MM.1S (cell line): ENCODE results near the gene NPAS4.

Experiments used
- DNase-seq: peaks from one replicate; pipeline ENCODE4 v3.0.0-alpha.2; 2015
- H2AFZ ChIP-seq: fragments of 300-600 bp; sonication (generic); 2 replicates; pipeline ENCODE4 v1.6.0; 2016; ENCODE audit warnings: antibody characterized with exemption, low read length
- H3F3A ChIP-seq: fragments of 300-600 bp; sonication (generic); 2 replicates; pipeline ENCODE4 v1.6.1; 2016; ENCODE audit warnings: mild to moderate bottlenecking, antibody characterized with exemption, low read length, moderate library complexity, mixed read lengths; ENCODE audit not compliant: insufficient read depth
- H3K27ac ChIP-seq: fragments of 300-600 bp; sonication (generic); 2 replicates; pipeline ENCODE4 v1.5.1; 2016; ENCODE audit warnings: mild to moderate bottlenecking, low read length
- H3K27me3 ChIP-seq: fragments of 300-600 bp; sonication (generic); replicated peaks from 2 replicates; pipeline ENCODE4 v1.6.0; 2016; ENCODE audit warnings: low read length; ENCODE audit not compliant: insufficient read depth
- H3K36me3 ChIP-seq: fragments of 300-600 bp; sonication (generic); replicated peaks from 2 replicates; pipeline ENCODE4 v1.6.1; 2016; ENCODE audit warnings: mild to moderate bottlenecking, low read length, mixed read lengths; ENCODE audit not compliant: insufficient read depth
- H3K4me1 ChIP-seq: fragments of 300-600 bp; sonication (generic); 2 replicates; pipeline ENCODE4 v1.6.1; 2016; ENCODE audit warnings: low read length, mixed read lengths
- H3K4me2 ChIP-seq: fragments of 300-600 bp; sonication (generic); 2 replicates; pipeline ENCODE4 v1.6.0; 2016; ENCODE audit warnings: low read depth, low read length
- H3K4me3 ChIP-seq: fragments of 300-600 bp; sonication (generic); 2 replicates; pipeline ENCODE4 v1.5.1; 2016; ENCODE audit warnings: low read length, mixed read lengths
- H3K79me2 ChIP-seq: fragments of 300-600 bp; sonication (generic); 2 replicates; pipeline ENCODE4 v1.6.1; 2016; ENCODE audit warnings: mixed run types, low read length, mixed read lengths
- H3K9ac ChIP-seq: fragments of 300-600 bp; sonication (generic); 2 replicates; pipeline ENCODE4 v1.6.1; 2016; ENCODE audit warnings: low read length, mixed read lengths
- H3K9me2 ChIP-seq: fragments of 300-600 bp; sonication (generic); replicated peaks from 2 replicates; pipeline ENCODE4 v1.6.1; 2016; ENCODE audit warnings: mild to moderate bottlenecking, low read length, mixed read lengths; ENCODE audit not compliant: insufficient read depth
- H3K9me3 ChIP-seq: fragments of 300-600 bp; sonication (generic); replicated peaks from 2 replicates; pipeline ENCODE4 v1.6.1; 2016; ENCODE audit warnings: mild to moderate bottlenecking, low read length, mixed read lengths; ENCODE audit not compliant: insufficient read depth
- H4K20me1 ChIP-seq: fragments of 300-600 bp; sonication (generic); 2 replicates; pipeline ENCODE4 v1.6.1; 2016; ENCODE audit warnings: mild to moderate bottlenecking, low read length, moderate library complexity, mixed read lengths; ENCODE audit not compliant: insufficient read depth
- CTCF ChIP-seq: fragments of 300-600 bp; sonication (generic); IDR thresholded peaks from 2 replicates; pipeline ENCODE4 v1.5.1; 2016; ENCODE audit warnings: antibody characterized with exemption, low read length, mixed read lengths
- EZH2 ChIP-seq: fragments of 300-600 bp; sonication (generic); optimal IDR thresholded peaks from 2 replicates; pipeline ENCODE3; 2017; ENCODE audit warnings: low read depth, mild to moderate bottlenecking, antibody characterized with exemption, low read length, mixed read lengths
- EZH2phosphoT487 ChIP-seq: fragments of 300-600 bp; sonication (generic); IDR thresholded peaks from 2 replicates; pipeline ENCODE4 v1.6.1; 2018; ENCODE audit warnings: antibody characterized with exemption, low read length

NPAS4 gene

GRCh38 chr11:66409226-66409625 lies 11.6 kb upstream of the NPAS4 start:
- no peaks in the 10 kb centered on the region for H3K4me1 ChIP-seq
- H3K9me3 ChIP-seq: no peaks in the 10 kb centered on the region
- H3K4me2 ChIP-seq: no peak overlapping the region
- no peaks in the 10 kb centered on the region; the same call in 1 of the 2 replicates for H4K20me1 ChIP-seq
- no peaks in the 10 kb centered on the region for H3K36me3 ChIP-seq
- no peak overlapping the region for H3K4me3 ChIP-seq
- H3K9me2 ChIP-seq: no peaks in the 10 kb centered on the region
- no peaks in the 10 kb centered on the region for H3F3A ChIP-seq
- peaks cover 90% of the 10 kb centered on the region for H3K27me3 ChIP-seq
- no peak overlapping the region for H3K9ac ChIP-seq
- no peak overlapping the region for H2AFZ ChIP-seq
- TF ChIP-seq EZH2 (no peak), EZH2phosphoT487 (no peak), CTCF (no peak)
- no peak for DNase-seq
- H3K79me2 ChIP-seq: no peaks in the 10 kb centered on the region
- no peak overlapping the region for H3K27ac ChIP-seq

GRCh38 chr11:66410191-66410590 lies 10.6 kb upstream of the NPAS4 start:
- no peaks in the 10 kb centered on the region for H3F3A ChIP-seq
- H3K27me3 ChIP-seq: peaks cover 90% of the 10 kb centered on the region
- H4K20me1 ChIP-seq: no peaks in the 10 kb centered on the region; the same call in 1 of the 2 replicates
- no peak overlapping the region for H3K4me2 ChIP-seq
- no peaks in the 10 kb centered on the region for H3K36me3 ChIP-seq
- no peaks in the 10 kb centered on the region for H3K79me2 ChIP-seq
- H3K9ac ChIP-seq: no peak overlapping the region
- H3K27ac ChIP-seq: no peak overlapping the region
- no peaks in the 10 kb centered on the region for H3K4me1 ChIP-seq
- H3K9me3 ChIP-seq: no peaks in the 10 kb centered on the region
- H3K4me3 ChIP-seq: no peak overlapping the region
- no peaks in the 10 kb centered on the region for H3K9me2 ChIP-seq
- no peak for TF ChIP-seq EZH2phosphoT487
- no peak for TF ChIP-seq CTCF
- TF ChIP-seq EZH2: no peak
- H2AFZ ChIP-seq: no peak overlapping the region
- no peak for DNase-seq

- H3K4me1 ChIP-seq: no peaks in the 10 kb centered on the region
- TF ChIP-seq CTCF (no peak), EZH2phosphoT487 (no peak), EZH2 (no peak)
Observed at GRCh38 chr11:66411323-66411722, 9.5 kb upstream of the NPAS4 start.

More at GRCh38 chr11:66411323-66411722, 9.5 kb upstream of the NPAS4 start:
- no peak for DNase-seq
- no peaks in the 10 kb centered on the region for H3K79me2 ChIP-seq
- H3K4me2 ChIP-seq: no peak overlapping the region
- H3K4me3 ChIP-seq: no peak overlapping the region
- no peak overlapping the region for H3K9ac ChIP-seq
- H3K9me2 ChIP-seq: no peaks in the 10 kb centered on the region
- no peaks in the 10 kb centered on the region for H4K20me1 ChIP-seq
- H2AFZ ChIP-seq: no peak overlapping the region
- H3K9me3 ChIP-seq: no peaks in the 10 kb centered on the region
- H3F3A ChIP-seq: no peaks in the 10 kb centered on the region
- H3K36me3 ChIP-seq: no peaks in the 10 kb centered on the region
- peaks cover 90% of the 10 kb centered on the region for H3K27me3 ChIP-seq
- H3K27ac ChIP-seq: no peak overlapping the region
